ENCODE measurements around the gene CDC14A. TPM values are rescaled to one million over a fixed set of nuclear protein-coding genes. Genes with fewer than 3 reads are reported as not detected.
"Not testable (repeated sequence)": the region's sequence is repeated elsewhere in the genome, so short reads cannot be mapped to it uniquely, and the experiment has no call there.

Gene CDC14A
- total RNA-seq, 2 donors from 2014 or later, result 7.3 to 16.5 TPM

DNA sequence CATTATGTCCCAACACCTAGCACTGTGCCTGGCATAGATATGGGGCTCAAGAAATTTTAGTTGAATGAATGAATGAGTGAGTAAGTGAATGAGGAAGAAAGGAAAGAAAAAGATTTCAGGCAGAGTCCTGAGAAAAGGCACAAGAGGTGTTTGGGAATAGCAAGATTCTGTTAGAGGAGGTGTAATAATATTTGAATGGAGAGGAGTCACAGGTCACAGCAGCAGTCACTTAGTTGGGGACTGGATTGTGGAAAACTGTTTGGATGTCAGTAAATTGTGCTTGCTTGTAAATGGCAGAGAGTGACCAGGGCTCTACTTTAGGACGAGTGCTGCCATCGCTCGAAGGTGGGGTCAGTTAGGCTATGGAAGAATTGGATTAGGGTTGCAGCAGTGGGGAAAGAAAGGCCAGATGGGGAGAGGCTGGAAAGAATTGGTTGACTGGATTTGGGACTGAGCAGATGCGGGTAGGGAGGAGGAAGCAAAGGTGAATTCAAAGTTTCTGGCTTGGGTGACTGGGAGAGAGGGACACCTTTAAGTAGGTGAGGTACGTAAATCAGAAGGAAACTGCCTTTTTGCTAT is 9.3 kb downstream of the CDC14A start:
- 87 to 88% methylated on average over 5 of the region's 5 CpGs for WGBS, 2 donors
- Histone ChIP-seq H3K36me3 (replicated peaks in 1 of 2; ENCODE audit: insufficient read depth in 1 of 2, low read depth in 2 of 2) (no peaks in the 10 kb centered on the region), H3K27ac (no peak overlapping the region), H3K27me3 (no peaks in the 10 kb centered on the region), H3K4me3 (no peak overlapping the region), H3K9me3 (no peaks in the 10 kb centered on the region), H3K4me1 (peaks cover 13% of the 10 kb centered on the region)
- intact Hi-C loops (cut with DNase I), result no loop called here
- no peak for ATAC-seq
- TF ChIP-seq POLR2A (IDR thresholded peaks at IDR 0.05), result no peak
- TF ChIP-seq CTCF (IDR thresholded peaks at IDR 0.05), result no peak
- no peak for DNase-seq

- intact Hi-C loops (cut with DNase I), result no loop called here
- no peaks in the 10 kb centered on the region for H3K27me3 ChIP-seq
- H3K4me3 ChIP-seq, result no peak overlapping the region
- H3K36me3 ChIP-seq (replicated peaks in 1 of 2; ENCODE audit: insufficient read depth in 1 of 2, low read depth in 2 of 2), result no peaks in the 10 kb centered on the region
- no peak for TF ChIP-seq POLR2A (IDR thresholded peaks at IDR 0.05)
- TF ChIP-seq CTCF (IDR thresholded peaks at IDR 0.05), result no peak
- 92 to 94% methylated on average over 16 of the region's 16 CpGs for WGBS, 2 donors
- H3K9me3 ChIP-seq, result no peaks in the 10 kb centered on the region
- H3K27ac ChIP-seq, result no peak overlapping the region
- DNase-seq, result no peak
- H3K4me1 ChIP-seq, result peaks cover 13% of the 10 kb centered on the region
- ATAC-seq, result no peak
Observed at GRCh38 chr1:100362821-100363466, 10.6 kb downstream of the CDC14A start.

- intact Hi-C loops (cut with DNase I), result no loop called here
- 94 to 96% methylated on average over 4 of the region's 4 CpGs for WGBS, 2 donors
- Histone ChIP-seq H3K9me3 (no peaks in the 10 kb centered on the region), H3K4me3 (no peak overlapping the region), H3K27ac (no peak overlapping the region), H3K4me1 (peaks cover 13% of the 10 kb centered on the region), H3K27me3 (no peaks in the 10 kb centered on the region), H3K36me3 (replicated peaks in 1 of 2; ENCODE audit: insufficient read depth in 1 of 2, low read depth in 2 of 2) (no peaks in the 10 kb centered on the region)
- no peak for DNase-seq
- ATAC-seq, result no peak
- TF ChIP-seq CTCF (IDR thresholded peaks at IDR 0.05) (no peak), POLR2A (IDR thresholded peaks at IDR 0.05) (no peak)
Observed at GRCh38 chr1:100363831-100364230, 11.5 kb downstream of the CDC14A start.

GRCh38 chr1:100364697-100365096 is 12.4 kb downstream of the CDC14A start:
- H3K4me1 ChIP-seq, result peaks cover 13% of the 10 kb centered on the region
- no peaks in the 10 kb centered on the region for H3K27me3 ChIP-seq
- ATAC-seq (no peak), DNase-seq (no peak)
- 46 to 56% methylated on average over 3 of the region's 3 CpGs for WGBS, 2 donors
- no peaks in the 10 kb centered on the region for H3K9me3 ChIP-seq
- intact Hi-C loops (cut with DNase I), result no loop called here
- no peak overlapping the region for H3K4me3 ChIP-seq
- no peaks in the 10 kb centered on the region for H3K36me3 ChIP-seq (replicated peaks in 1 of 2; ENCODE audit: insufficient read depth in 1 of 2, low read depth in 2 of 2)
- no peak overlapping the region for H3K27ac ChIP-seq
- TF ChIP-seq CTCF (IDR thresholded peaks at IDR 0.05) (no peak), POLR2A (IDR thresholded peaks at IDR 0.05) (no peak)

DNA sequence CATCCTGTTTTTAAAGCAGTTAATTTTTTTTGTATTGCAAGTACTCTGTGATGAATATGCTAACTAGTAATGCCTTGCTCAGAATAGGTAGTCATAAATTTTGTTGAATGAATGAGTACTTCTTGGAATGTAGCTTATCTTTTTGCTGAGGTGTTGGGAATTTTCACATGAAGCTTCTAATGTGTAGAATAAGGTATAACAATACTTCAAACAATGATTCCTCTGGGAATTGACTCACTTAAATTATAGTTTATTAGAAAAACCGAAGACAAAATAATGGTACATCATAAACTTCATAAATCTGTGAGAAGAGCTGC is 13.9 kb downstream of the CDC14A start:
- Histone ChIP-seq H3K27me3 (no peaks in the 10 kb centered on the region), H3K9me3 (no peaks in the 10 kb centered on the region), H3K27ac (no peak overlapping the region), H3K4me1 (peaks cover 2% of the 10 kb centered on the region), H3K4me3 (no peak overlapping the region), H3K36me3 (replicated peaks in 1 of 2; ENCODE audit: insufficient read depth in 1 of 2, low read depth in 2 of 2) (no peaks in the 10 kb centered on the region)
- DNase-seq (no peak), ATAC-seq (no peak)
- intact Hi-C loops (cut with DNase I), result no loop called here
- TF ChIP-seq CTCF (IDR thresholded peaks at IDR 0.05) (no peak), POLR2A (IDR thresholded peaks at IDR 0.05) (no peak)
- 81 to 86% methylated on average over 1 of the region's 1 CpG for WGBS, 2 donors

DNA sequence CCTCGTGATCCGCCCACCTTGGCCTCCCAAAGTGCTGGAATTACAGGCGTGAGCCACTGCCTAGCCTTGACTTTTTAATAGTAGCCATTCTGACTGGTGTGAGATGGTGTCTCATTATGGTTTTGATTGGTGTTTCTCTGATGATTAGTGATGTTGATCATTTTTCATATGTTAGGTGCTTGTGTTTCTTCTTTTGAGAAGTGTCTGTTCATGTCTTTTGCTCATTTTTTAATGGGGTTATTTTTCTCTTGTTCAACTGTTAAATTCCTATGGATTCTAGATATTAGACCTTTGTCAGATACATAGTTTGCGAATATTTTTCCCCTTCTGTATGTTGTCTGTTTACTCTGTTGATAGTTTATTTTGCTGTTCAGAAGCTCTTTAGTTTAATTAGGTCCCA is 17.0 kb downstream of the CDC14A start:
- 96 to 98% methylated on average over 4 of the region's 4 CpGs for WGBS, 2 donors
- ATAC-seq; intact Hi-C loops (cut with DNase I); H3K27me3 ChIP-seq; H3K4me1 ChIP-seq; DNase-seq; H3K27ac ChIP-seq; H3K9me3 ChIP-seq; H3K36me3 ChIP-seq (replicated peaks in 1 of 2; ENCODE audit: insufficient read depth in 1 of 2, low read depth in 2 of 2); H3K4me3 ChIP-seq: not testable (repeated sequence)

- not testable (repeated sequence) for H3K36me3 ChIP-seq (replicated peaks in 1 of 2; ENCODE audit: insufficient read depth in 1 of 2, low read depth in 2 of 2)
- WGBS, 2 donors, result 91 to 95% methylated on average over 5 of the region's 5 CpGs
Observed at GRCh38 chr1:100373953-100374352, 21.6 kb downstream of the CDC14A start.

More at GRCh38 chr1:100373953-100374352, 21.6 kb downstream of the CDC14A start:
- intact Hi-C loops (cut with DNase I); H3K27ac ChIP-seq; ATAC-seq; H3K9me3 ChIP-seq; H3K4me3 ChIP-seq; H3K4me1 ChIP-seq; DNase-seq; H3K27me3 ChIP-seq: not testable (repeated sequence)

All from body of pancreas (tissue), 4 donors.